Activated naive CD8-positive, alpha-beta T cell treated with anti-CD3 and anti-CD28 coated beads, Interleukin-2, amount 10 ng/mL, durations not matched to agents 7 days and 5 days (primary cell): Measurements from ENCODE around the gene C1R. TPM values are rescaled to one million over a fixed set of nuclear protein-coding genes. Genes with fewer than 3 reads are reported as not detected.

Experiments used
- total RNA-seq, 2 experiments: library from RNA; stranded (reverse); gene quantifications; one replicate each; pipeline ENCODE4 v1.2.3, GENCODE V29; 2021

C1R gene
- total RNA-seq, 2 experiments from 2014 or later, result 4.6 to 6.4 TPM

Other genes starting within 250 kb of the C1R start
- 10 to 100 TPM; 76.7 to 85.2 TPM for gene CDCA3, start 241.2 kb downstream of the C1R start, total RNA-seq
- gene USP5, start 240.3 kb downstream of the C1R start, total RNA-seq, result 10 to 100 TPM; 84.8 to 95.4 TPM
- 1,000 to 10,000 TPM; 1,129 to 1,200 TPM for gene TPI1, start 224.9 kb downstream of the C1R start, total RNA-seq
- 10 to 100 TPM; 16.4 to 17.0 TPM for gene SPSB2, start 219.1 kb downstream of the C1R start, total RNA-seq
- 1 to 10 TPM; 8.1 to 8.3 TPM for gene LRRC23, start 187.6 kb downstream of the C1R start, total RNA-seq
- 100 to 1,000 TPM; 231 to 242 TPM for gene ENO2, start 177.9 kb downstream of the C1R start, total RNA-seq
- gene ATN1, start 164.5 kb downstream of the C1R start, total RNA-seq, result 10 to 100 TPM; 31.0 to 31.3 TPM
- not detected for gene RNU7-1, start 148.6 kb downstream of the C1R start, total RNA-seq
- 100 to 1,000 TPM; 210 to 217 TPM for gene C12orf57, start 148.4 kb downstream of the C1R start, total RNA-seq
- gene PTPN6, start 141.1 kb downstream of the C1R start, total RNA-seq, result 100 to 1,000 TPM; 349 to 370 TPM
- 100 to 1,000 TPM; 175 to 189 TPM for gene PHB2, start 121.8 kb downstream of the C1R start, total RNA-seq
- 10 to 100 TPM; 50.0 to 55.7 TPM for gene EMG1, start 121.5 kb downstream of the C1R start, total RNA-seq
- gene LPCAT3, start 74.0 kb downstream of the C1R start, total RNA-seq, result 10 to 100 TPM; 30.3 to 33.9 TPM
- gene C1S, start 31.7 kb downstream of the C1R start, total RNA-seq, result 1 to 10 TPM; 1.3 TPM
- 10 to 100 TPM; 29.8 to 36.0 TPM for gene C1RL, start 16.8 kb upstream of the C1R start, total RNA-seq
- 1 to 10 TPM in 1 of 2 experiments, under 1 TPM in 1; 0.58 to 1.3 TPM for gene RBP5, start 36.4 kb upstream of the C1R start, total RNA-seq
- 100 to 1,000 TPM in 1 of 2 experiments, 10 to 100 TPM in 1; 99.3 to 104 TPM for gene CLSTN3, start 37.9 kb upstream of the C1R start, total RNA-seq
- 10 to 100 TPM; 21.1 to 23.0 TPM for gene PEX5, start 97.2 kb upstream of the C1R start, total RNA-seq
- not detected for gene ACSM4, start 211.6 kb upstream of the C1R start, total RNA-seq